ENCODE measurements around the gene ADCY4. TPM values are rescaled to one million over a fixed set of nuclear protein-coding genes. Genes with fewer than 3 reads are reported as not detected.
"Not testable (repeated sequence)": the region's sequence is repeated elsewhere in the genome, so short reads cannot be mapped to it uniquely, and the experiment has no call there.

Gene ADCY4
- total RNA-seq, 1 donor = 1.2 TPM

DNA sequence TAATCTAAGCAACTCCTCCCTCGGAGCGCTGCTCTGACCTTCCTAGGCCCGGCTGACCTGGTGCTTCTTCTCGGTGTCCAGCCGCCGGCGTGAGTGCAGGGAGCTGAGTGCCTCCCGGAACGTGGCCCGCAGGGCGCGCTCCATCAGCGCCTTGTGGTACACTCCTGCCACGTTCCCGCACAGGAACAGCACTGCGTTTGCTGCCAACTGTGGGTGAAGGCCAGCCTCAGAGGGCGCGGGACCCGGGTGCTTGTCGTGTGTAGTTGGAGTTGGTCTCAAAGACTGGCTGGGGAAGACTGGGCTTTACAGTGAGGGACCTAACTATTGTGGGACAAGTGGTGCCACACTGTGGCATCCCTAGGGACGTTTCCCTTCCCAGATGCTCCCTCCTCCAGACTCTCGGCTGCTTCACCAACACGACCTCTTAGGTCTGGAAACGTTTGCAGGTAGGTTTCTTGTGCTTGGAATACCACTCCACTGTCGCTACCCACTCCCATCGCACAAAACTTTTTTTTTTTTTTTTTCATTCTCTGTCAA, 3.1 kb downstream of the ADCY4 start:
- TF ChIP-seq, protein P1, sequence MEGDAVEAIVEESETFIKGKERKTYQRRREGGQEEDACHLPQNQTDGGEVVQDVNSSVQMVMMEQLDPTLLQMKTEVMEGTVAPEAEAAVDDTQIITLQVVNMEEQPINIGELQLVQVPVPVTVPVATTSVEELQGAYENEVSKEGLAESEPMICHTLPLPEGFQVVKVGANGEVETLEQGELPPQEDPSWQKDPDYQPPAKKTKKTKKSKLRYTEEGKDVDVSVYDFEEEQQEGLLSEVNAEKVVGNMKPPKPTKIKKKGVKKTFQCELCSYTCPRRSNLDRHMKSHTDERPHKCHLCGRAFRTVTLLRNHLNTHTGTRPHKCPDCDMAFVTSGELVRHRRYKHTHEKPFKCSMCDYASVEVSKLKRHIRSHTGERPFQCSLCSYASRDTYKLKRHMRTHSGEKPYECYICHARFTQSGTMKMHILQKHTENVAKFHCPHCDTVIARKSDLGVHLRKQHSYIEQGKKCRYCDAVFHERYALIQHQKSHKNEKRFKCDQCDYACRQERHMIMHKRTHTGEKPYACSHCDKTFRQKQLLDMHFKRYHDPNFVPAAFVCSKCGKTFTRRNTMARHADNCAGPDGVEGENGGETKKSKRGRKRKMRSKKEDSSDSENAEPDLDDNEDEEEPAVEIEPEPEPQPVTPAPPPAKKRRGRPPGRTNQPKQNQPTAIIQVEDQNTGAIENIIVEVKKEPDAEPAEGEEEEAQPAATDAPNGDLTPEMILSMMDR (IDR thresholded peaks at IDR 0.05; ENCODE audit: insufficient read depth, low read length) = no peak
- DNase-seq (ENCODE audit: low read depth) = no peak
- H3K4me3 ChIP-seq (ENCODE audit: low read depth, low read length) = no peak overlapping the region

- DNase-seq (ENCODE audit: low read depth) = no peak
- H3K4me3 ChIP-seq (ENCODE audit: low read depth, low read length) = no peak overlapping the region
- TF ChIP-seq, protein P1 (IDR thresholded peaks at IDR 0.05; ENCODE audit: insufficient read depth, low read length) = no peak
Observed at GRCh38 chr14:24330973-24331674, 3.7 kb downstream of the ADCY4 start.

GRCh38 chr14:24329736-24330135, 5.1 kb downstream of the ADCY4 start:
- TF ChIP-seq, protein P1 (IDR thresholded peaks at IDR 0.05; ENCODE audit: insufficient read depth, low read length) = no peak
- DNase-seq (ENCODE audit: low read depth) = no peak

DNA sequence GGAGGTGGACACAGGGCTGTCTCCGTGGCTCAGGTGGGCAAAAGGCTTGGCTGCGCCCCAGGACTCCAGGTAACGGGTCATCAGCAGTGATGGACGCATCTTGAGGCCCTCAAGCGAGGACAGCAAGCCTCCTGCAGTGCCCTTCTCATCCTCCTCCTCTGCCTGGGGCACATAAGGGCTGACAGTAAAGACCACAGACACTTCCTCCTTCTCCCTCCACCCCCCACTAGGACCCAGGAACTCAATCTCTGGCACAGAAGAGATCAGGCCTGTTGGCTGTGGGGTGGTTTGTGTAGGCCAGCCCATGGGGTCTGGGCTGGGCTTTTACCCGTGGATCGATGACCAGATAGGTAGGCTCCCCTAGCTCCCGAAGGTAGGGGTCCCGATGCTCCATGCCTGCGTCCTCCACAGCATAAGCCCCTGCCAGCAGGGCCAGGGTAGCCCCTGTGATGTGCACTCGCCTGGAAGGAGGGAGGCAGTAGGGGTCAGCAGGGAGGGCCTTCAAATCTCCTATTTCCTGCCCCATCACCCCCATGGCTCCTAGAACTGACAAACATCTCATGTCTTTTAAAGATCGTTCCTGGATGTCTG, 5.7 kb downstream of the ADCY4 start:
- DNase-seq (ENCODE audit: low read depth) = no peak
- no peak overlapping the region for H3K4me3 ChIP-seq (ENCODE audit: low read depth, low read length)
- TF ChIP-seq, protein P1 (IDR thresholded peaks at IDR 0.05; ENCODE audit: insufficient read depth, low read length) = no peak

More at GRCh38 chr14:24329736-24330135, 5.1 kb downstream of the ADCY4 start:
- H3K4me3 ChIP-seq (ENCODE audit: low read depth, low read length) = no peak overlapping the region

GRCh38 chr14:24327914-24328313, 7.0 kb downstream of the ADCY4 start:
- H3K4me3 ChIP-seq (ENCODE audit: low read depth, low read length) = not testable (repeated sequence)
- TF ChIP-seq, protein P1 (IDR thresholded peaks at IDR 0.05; ENCODE audit: insufficient read depth, low read length) = peak; percentile 43
- peak; percentile 34 for DNase-seq (ENCODE audit: low read depth)

GRCh38 chr14:24327303-24327702, 7.6 kb downstream of the ADCY4 start:
- TF ChIP-seq, protein P1 (IDR thresholded peaks at IDR 0.05; ENCODE audit: insufficient read depth, low read length) = no peak
- no peak for DNase-seq (ENCODE audit: low read depth)
- no peak overlapping the region for H3K4me3 ChIP-seq (ENCODE audit: low read depth, low read length)
